HFF-Myc (cell line): Measurements from ENCODE around the gene TMEM238L.
"Not testable (repeated sequence)": the region's sequence is repeated elsewhere in the genome, so short reads cannot be mapped to it uniquely, and the experiment has no call there.

Experiments used
- DNase-seq: peaks from one replicate; pipeline ENCODE4 v3.0.0-alpha.2; 2011; ENCODE audit warnings: low read depth; ENCODE audit errors: extremely low read depth
- H3K4me3 ChIP-seq: replicated peaks from 2 replicates; pipeline ENCODE4 v1.5.1; 2011; ENCODE audit warnings: low read depth, mild to moderate bottlenecking, control low read depth, low read length
- TF ChIP-seq, protein P1 (sequence below): IDR thresholded peaks from 2 replicates; pipeline ENCODE4 v1.5.1; 2012; ENCODE audit warnings: mild to moderate bottlenecking, low read depth, low read length, control low read depth; ENCODE audit errors: missing control alignments

TMEM238L gene, protein sequence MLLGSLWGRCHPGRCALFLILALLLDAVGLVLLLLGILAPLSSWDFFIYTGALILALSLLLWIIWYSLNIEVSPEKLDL

DNA sequence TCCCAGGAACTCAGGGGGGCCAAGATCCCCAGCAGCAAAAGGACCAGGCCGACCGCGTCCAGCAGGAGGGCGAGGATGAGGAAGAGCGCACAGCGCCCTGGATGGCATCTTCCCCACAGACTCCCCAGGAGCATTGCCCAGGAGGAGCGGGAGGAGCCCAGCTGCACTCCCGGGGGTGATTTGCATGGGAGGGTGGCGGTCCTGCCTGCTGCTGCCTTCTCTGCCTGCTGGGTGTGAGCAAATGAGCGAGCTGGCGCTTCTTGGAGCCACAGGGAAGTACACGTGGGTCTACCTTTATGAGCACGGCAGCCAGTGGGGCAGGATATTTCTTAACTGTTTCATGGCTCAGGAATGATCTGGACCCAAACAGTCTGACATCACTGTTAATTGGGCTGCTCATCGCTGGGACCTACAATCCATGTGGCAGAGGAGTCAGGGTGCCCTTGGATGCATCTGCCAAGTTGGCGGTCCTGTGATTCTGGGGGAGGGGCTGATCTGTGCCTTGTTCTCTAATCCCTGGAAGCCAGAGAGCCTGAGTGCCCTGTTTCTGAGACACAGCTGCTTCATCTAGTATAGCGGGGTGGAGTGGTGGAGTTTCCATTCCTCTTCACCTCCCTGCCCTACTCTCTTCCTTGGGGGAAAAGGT is at the start of gene TMEM238L:
Gene TMEM238L, minus strand, starts transcription at position 270 of the 646 bp plus-strand sequence. Its CDS starts 136 bp downstream, at position 134.
- TF ChIP-seq, protein P1, sequence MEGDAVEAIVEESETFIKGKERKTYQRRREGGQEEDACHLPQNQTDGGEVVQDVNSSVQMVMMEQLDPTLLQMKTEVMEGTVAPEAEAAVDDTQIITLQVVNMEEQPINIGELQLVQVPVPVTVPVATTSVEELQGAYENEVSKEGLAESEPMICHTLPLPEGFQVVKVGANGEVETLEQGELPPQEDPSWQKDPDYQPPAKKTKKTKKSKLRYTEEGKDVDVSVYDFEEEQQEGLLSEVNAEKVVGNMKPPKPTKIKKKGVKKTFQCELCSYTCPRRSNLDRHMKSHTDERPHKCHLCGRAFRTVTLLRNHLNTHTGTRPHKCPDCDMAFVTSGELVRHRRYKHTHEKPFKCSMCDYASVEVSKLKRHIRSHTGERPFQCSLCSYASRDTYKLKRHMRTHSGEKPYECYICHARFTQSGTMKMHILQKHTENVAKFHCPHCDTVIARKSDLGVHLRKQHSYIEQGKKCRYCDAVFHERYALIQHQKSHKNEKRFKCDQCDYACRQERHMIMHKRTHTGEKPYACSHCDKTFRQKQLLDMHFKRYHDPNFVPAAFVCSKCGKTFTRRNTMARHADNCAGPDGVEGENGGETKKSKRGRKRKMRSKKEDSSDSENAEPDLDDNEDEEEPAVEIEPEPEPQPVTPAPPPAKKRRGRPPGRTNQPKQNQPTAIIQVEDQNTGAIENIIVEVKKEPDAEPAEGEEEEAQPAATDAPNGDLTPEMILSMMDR = no peak
- H3K4me3 ChIP-seq = no peak within 1 kb of the TSS
- DNase-seq = no peak

DNA sequence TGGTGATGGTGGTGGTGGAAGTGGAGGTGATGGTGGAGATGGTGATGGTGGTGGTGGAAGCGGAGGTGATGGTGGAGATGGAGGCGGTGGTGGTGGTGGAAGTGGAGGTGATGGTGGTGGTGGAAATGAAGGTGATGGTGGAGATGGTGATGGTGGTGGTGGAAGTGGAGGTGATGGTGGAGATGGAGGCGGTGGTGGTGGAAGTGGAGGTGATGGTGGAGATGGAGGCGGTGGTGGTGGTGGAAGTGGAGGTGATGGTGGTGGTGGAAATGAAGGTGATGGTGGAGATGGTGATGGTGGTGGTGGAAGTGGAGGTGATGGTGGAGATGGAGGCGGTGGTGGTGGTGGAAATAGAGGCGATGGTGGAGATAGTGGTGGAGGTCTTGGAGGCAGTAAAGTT is 42.7 kb upstream of the TMEM238L start:
- not testable (repeated sequence) for H3K4me3 ChIP-seq, DNase-seq

DNA sequence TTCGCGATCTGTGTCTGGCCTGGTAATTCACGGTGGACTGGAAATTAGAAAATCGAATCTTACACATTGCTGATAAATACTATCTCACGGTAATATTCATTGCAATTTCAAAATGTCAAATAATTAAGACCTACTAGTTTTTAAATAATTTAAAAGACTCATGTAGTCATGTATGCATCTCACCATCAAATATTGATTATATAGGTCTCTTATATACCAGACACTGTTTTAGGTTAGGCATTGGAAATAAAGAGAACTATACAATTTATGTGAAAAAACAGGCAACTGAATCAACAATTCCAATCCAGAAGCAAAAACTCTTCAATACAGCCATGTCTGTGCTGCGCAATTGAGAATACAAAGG is 41.5 kb upstream of the TMEM238L start:
- TF ChIP-seq, protein P1 = no peak
- no peak for DNase-seq
- no peak overlapping the region for H3K4me3 ChIP-seq

DNA sequence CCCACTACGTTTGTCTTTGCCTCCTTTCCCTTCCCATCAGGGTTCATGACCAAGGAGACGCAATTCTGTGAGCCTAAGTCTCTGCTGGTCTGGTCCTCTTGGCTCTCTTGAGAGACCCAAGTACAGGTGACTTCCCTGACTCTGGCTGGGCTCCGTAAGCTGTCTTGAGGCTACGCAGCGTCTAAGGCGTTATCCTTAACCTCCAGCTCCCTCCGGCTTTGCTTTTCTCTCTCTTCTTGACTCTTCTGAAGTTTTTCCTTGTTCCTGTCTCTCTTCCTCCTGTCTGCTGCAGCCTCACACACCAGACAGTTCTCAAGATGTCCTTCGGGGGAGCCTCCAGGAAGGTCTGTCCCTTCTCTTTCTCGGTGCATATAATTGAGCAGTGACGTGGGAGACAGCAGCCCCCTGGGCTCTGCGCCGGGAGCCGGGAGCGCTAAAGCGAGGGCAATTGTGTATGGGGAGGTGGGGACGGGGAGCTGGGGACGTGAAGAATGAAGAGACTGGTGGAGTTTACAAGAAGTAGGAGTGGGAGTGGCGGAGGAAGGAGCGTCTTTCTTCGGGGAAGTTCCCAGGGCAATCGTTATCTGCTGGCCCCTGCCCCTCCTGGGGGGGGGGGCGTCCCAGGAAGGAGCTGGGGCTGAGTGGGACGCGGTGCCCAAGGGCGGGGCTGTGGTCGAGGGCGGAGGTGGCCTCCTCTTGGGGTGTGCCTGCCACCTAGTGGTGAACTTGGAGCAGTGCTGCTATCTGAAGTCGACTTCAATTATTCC is 40.9 kb upstream of the TMEM238L start:
- peak; percentile 14 for DNase-seq
- TF ChIP-seq, protein P1 = peak; percentile 87
- 0 out of 2 replicates have a peak overlapping the region, but pooled peaks have one; percentile 15 for H3K4me3 ChIP-seq

DNA sequence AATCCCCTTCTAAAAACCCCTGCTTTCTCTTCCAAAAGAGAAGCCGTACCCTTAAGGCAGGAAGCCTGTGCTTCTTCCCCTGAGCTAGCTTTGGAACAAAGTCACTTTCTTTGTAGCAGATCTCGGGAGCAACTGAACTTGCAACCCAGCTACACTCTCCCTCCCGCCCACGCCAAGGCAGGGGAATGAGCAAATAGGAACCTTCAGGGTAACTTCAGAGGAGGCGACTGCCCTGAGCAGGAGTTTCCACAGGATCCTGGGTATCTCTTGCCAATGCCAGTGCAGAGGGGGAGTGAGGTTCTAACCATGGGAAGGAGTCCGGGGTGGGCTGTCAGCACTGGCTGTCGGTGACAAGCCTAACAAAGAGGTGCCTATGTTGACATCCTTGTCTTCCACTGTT is 39.9 kb upstream of the TMEM238L start:
- no peak overlapping the region for H3K4me3 ChIP-seq
- DNase-seq = no peak
- TF ChIP-seq, protein P1 = no peak

DNA sequence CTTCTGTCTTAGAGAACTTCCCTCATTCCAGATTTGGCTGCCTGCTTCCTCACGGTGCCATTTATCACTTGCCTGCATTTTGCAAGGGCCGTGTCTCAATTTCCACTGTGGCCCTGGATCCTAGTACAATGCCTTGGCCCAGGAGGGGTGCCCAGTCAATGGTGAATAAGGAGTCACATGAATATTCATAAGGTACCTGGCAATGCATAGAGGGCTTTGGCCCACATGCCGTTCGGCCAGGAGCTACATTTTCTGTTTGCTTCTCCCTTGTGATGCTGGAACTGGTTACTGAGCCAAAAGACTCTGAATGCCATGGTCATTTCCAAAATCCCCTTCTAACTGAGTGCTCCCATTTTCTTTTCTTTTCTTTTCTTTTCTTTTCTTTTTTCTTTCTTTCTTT is 38.8 kb upstream of the TMEM238L start:
- no peak overlapping the region for H3K4me3 ChIP-seq
- TF ChIP-seq, protein P1 = no peak
- DNase-seq = no peak

DNA sequence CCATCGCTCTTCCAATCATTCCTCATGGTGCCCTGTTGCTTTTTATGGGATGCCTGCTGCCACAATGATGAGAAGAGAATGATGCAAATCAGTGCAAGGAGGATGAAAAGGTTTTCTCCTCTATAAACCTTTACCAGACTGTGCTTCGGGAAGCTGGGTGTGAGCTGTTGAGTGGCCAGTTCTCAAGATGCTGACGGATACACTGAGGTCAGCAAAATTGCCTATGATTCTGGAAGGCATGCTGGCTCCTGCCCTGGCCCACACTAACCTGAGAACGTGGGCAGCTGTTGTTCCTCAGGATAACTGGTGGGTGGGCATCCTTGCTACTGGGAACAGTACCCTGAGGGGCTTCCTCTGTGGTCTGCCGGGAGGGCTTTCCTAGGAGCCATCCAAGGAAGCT is 34.8 kb upstream of the TMEM238L start:
- H3K4me3 ChIP-seq = no peak overlapping the region
- TF ChIP-seq, protein P1 = no peak
- DNase-seq = no peak
